HG03135 (cell line): ENCODE measurements around the gene FLACC1.
"Not testable (repeated sequence)": the region's sequence is repeated elsewhere in the genome, so short reads cannot be mapped to it uniquely, and the experiment has no call there.

ENCODE experiments used
- ATAC-seq: cut with Tn5 transposase; IDR thresholded peaks from one replicate; pipeline ENCODE4 v1.9.1; 2021; ENCODE audit warnings: mild to moderate bottlenecking, moderate library complexity; ENCODE audit not compliant: unreplicated experiment

The FLACC1 gene

DNA sequence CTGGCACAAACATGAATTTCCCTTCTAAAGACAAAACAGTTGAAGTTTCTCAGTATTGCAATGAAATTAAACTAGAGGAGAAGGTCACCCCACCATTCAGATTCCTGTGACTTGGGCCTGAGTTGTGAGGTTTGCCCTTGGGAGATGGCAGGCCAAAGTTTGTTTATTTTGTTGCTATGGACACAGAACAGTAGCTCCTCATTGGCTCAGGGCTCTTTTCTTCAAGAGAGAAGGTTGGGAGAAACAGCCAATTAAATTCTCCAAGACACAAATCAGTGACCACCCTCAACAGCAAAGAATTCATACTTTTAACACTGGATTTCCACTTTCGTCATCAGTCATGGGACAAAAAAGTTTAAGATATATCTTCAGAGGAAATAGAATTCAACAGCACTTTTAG is at the start of gene FLACC1:
TSS of gene FLACC1 (minus strand) at position 125 of the 400 bp plus-strand sequence. CDS start 5,941 bp downstream, outside the sequence.
- no peak for ATAC-seq

GRCh38 chr2:201406077-201406662 is 49.0 kb upstream of the FLACC1 start:
- ATAC-seq, result no peak

- no peak for ATAC-seq
Observed at GRCh38 chr2:201404699-201405280, 47.6 kb upstream of the FLACC1 start.

- no peak for ATAC-seq
Observed at GRCh38 chr2:201403880-201404279, 46.7 kb upstream of the FLACC1 start.

- ATAC-seq, result no peak
Observed at GRCh38 chr2:201402651-201403562, 45.8 kb upstream of the FLACC1 start.

GRCh38 chr2:201401815-201402214 is 44.7 kb upstream of the FLACC1 start:
- no peak for ATAC-seq

DNA sequence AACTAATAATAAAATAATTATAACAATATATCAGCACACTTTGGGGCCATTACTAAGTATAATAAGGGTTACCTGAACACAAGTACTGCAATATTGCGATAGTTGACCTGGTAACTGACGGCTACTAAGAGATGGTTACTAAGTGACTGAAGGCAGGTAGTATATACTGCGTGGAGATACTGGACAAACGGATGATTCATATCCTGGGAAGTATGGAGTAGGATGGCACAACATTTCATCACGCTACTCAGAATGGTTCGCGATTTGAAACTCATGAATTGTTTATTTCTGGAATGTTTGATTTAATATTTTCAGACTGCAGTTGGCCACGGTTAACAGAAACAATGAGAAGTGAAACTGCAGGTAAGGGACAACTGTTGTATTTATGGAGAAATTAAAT is 39.5 kb upstream of the FLACC1 start:
- ATAC-seq, result no peak

DNA sequence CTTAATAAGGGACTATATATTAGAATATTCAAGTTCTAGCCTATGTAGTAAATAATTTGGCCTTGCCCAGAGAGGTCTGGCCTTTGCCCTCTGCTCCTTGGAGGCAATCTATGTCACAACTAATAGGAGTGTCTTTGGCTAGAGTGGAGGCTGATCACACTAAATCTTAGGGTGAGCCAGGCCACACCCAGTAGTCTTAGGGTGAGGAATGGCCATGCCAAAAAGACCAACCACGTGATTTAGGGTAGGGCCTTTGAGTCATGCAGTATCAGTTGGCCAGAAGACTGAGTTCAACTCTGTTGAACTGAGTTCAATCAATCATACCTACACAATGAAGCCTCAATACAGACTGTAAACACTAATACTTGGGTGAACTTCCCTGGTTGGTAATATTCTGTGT is 26.0 kb upstream of the FLACC1 start:
- ATAC-seq, result no peak

DNA sequence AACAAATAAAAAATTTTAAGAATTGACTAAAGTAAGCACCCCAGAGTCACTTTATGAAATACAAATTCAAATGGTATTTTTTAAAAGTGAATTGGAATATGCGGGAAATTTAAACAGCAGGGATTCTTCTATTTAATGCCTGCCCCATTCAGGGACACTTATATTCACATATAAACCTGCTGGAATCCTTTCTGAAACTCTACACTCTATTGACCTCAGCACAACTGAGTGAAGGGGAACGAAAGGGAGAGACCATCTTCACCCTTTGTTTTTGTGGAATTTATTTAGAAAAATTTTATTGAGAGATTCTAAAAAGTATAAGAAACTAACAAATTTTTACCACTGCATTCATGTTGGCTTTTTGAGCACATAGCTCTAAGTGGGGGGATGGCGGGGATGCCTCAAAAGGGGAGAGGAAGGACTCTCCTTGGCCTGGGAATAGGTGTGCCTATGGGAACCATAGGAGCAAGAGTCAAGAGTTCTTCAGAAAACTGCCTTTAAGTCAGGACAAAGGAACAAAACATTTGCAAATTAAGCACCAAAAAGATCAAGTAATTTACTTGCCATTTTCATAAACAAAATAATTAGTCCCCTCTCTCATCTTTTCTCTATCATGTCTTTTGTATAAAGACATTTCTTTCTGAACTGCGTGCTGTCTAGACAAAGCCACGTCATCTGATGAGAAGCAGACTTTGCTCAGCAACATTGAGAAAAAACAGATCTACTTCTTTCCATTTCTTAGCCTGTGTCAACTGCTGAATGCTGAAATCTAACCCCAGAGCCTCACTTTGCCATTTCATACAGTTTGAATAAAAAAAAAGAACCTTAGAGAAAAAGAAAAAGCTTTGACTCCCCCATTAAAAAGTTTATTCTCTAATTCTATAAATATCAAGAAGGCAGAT is 21.6 kb upstream of the FLACC1 start:
- ATAC-seq, result no peak

DNA sequence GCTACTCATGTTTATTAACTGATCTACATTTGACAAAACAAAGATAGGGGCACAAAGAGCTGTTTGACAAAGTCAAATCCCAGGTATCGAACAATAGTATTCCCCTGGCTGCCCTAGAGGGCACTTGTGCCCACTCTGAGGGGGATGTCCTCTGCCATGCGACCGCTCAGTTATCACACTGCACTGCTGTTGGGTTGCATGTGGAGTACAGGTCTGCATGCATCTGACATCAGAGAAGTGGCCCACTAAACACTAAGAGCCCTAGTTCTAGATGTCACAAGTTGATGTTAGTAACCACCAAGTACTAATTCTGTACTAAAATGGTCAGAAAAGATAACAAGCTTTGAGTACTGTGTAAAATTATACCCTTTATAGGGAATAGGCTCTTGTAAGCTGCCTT is 20.1 kb upstream of the FLACC1 start:
- ATAC-seq, result no peak

DNA sequence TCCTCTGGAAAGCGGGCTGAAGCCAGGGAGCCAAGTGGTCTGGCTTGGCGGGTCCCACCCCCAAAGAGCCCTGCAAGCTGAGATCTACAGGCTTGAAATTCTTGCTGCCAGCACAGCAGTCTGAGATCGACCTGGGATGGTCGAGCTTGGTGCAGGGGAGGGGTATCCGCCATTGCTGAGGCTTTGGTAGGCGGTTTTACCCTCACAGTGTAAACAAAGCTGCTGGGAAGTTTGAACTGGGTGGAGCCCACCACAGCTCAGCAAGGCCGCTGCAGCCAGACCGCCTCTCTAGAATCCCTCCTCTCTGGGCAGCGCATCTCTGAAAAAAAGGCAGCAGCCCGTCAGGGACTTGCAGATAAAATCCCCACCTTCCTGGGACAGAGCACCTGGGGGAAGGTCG is 12.6 kb upstream of the FLACC1 start:
- no peak for ATAC-seq

DNA sequence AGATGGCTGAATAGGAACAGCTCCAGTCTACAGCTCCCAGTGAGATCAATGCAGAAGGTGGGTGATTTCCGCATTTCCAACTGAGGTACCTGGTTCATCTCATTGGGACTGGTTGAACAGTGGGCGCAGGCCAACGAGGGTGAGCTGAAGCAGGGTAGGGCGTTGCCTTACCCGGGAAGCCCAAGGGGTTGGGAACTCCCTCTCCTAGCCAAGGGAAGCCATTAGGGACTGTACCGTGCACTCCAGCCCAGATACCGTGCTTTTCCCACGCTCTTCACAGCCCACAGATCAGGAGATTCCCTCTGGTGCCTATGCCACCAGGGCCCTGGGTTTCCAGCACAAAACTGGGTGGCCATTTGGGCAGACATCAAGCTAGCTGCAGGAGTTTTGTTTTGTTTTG is 12.2 kb upstream of the FLACC1 start:
- ATAC-seq, result not testable (repeated sequence)

- no peak for ATAC-seq
Observed at GRCh38 chr2:201366146-201366545, 9.0 kb upstream of the FLACC1 start.

DNA sequence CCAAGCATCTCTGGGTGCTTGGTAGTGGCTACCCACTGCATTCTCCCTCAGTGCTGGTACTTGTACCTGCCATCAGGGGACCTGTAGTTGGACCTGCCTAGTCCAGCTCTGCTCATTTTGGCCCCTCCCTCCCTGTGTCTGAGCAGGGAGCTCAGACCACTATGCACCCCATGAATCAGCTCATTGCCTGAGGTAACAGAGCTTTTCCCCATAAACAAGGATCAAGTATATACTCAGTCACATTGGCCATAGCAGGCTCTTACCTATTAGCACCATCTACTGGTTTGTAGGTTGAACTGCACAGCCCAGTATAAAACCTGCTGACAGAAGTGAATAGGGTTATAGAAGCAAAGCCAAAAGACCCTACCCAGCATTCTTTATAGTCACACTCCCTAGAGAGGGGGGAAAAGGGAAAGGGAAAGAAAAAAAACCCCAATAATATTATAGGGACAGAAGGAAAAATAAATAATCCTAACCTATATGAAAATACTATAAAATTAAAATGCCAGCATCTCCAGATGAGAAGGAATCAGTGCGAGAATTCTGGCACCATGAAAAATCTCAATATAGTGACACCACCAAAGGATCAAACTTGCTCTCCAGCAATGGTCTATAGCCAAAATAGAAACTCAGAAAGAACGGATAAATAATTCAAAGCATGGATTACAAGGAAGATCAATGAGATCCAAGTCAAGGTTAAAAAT is 6.9 kb upstream of the FLACC1 start:
- ATAC-seq, result no peak

- ATAC-seq, result no peak
Observed at GRCh38 chr2:201362396-201362795, 5.3 kb upstream of the FLACC1 start.

GRCh38 chr2:201361078-201361733 is 4.1 kb upstream of the FLACC1 start:
- no peak for ATAC-seq

DNA sequence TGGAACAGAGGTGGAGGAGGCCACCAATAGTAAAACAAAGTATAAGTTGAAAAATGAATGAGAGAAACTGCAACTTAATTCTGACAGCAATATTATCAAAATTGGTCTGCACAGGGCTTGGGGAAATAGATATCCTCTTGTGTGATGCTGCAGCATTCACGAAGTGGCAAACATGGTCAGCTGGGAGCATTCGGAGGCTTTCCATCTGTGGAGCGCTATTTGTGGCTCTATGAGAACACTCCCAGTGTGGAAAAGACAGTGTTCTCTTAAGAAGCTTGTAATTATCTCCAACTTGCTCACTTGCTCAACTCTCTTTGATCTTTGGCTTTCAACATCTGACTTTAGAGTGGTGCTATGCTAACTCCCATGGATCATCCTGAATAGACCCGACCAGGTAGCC is 3.1 kb upstream of the FLACC1 start:
- ATAC-seq, result no peak

- ATAC-seq, result no peak
Observed at GRCh38 chr2:201358684-201359083, 1.5 kb upstream of the FLACC1 start.

DNA sequence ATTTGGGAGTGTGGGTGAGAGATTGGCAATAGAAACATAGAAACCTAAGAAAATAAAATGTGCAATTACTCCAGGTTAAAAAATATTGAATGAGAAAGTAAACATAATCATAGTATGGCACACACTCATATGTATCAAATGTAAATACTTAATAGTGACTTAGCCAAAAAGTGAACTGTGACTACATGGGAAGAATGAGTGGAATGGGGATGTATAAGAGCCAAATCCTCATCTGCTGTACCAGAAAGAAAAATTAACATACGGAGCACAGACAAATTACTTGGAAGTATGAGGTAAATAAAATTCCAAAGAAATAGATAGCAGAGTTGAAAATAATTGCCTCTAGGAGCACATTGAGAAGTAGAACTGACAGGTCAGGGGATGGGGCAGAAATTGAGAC is 4.0 kb downstream of the FLACC1 start:
- ATAC-seq, result no peak

DNA sequence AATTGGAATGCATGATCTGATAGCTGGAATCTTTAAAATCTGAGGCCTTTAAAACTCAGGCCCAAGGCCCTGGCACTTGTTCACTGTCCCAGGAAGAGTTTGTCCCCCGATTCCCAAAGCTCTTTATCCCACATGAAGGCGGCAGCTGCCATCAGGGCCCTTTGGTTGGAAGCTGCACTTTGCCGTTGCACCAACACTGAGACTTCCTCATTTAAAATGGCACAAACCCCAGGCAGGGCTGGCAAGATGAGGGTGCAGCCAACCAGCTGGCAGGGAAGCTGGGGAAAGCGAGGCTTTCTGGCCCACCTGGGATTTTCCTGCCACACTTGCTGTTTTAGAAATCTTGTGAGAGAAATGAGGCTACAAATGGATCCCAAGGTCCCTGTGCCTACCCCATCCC is 6.3 kb downstream of the FLACC1 start:
- ATAC-seq, result no peak
